Epidermal melanocyte (primary cell): ENCODE data around the gene BMP8A.
"Not testable (repeated sequence)": the region's sequence is repeated elsewhere in the genome, so short reads cannot be mapped to it uniquely, and the experiment has no call there.

Source experiments
- DNase-seq: peaks from one replicate; pipeline ENCODE4 v3.0.0; 2011; ENCODE audit warnings: low spot score; ENCODE audit not compliant: insufficient read length

The BMP8A gene, protein sequence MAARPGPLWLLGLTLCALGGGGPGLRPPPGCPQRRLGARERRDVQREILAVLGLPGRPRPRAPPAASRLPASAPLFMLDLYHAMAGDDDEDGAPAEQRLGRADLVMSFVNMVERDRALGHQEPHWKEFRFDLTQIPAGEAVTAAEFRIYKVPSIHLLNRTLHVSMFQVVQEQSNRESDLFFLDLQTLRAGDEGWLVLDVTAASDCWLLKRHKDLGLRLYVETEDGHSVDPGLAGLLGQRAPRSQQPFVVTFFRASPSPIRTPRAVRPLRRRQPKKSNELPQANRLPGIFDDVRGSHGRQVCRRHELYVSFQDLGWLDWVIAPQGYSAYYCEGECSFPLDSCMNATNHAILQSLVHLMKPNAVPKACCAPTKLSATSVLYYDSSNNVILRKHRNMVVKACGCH

GRCh38 chr1:39491146-39491921 is at the start of gene BMP8A:
Gene BMP8A, plus strand, starts transcription at chr1:39491636. Its CDS starts 356 bp downstream, at chr1:39491992.
- DNase-seq = no peak

- DNase-seq = no peak
Observed at GRCh38 chr1:39441797-39442196, 49.6 kb upstream of the BMP8A start.

- no peak for DNase-seq
Observed at GRCh38 chr1:39445573-39445972, 45.9 kb upstream of the BMP8A start.

DNA sequence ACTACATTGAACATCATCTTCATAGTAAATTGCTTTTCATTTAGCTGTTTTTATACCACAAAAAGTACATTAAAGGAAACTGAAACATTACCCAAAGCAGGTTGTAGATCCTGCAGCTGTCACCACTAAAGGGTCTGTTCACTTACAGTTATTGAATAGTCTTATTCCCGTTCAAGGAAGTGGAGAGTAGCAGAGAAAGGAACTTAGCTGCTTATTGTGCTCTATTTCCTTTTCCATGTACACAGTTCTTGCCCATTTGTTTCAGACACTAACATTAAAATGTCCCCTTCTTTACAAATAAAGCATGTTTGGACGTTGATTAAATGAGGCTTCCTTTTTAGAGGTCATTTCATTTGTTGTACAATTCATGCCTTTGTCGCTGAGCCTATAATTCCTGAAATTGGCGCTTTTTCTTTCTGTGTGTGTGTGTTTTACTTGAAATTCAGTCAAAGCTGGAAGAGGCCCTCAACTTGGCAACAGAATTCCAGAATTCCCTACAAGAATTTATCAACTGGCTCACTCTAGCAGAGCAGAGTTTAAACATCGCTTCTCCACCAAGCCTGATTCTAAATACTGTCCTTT is 44.4 kb upstream of the BMP8A start:
- no peak for DNase-seq

- DNase-seq = not testable (repeated sequence)
Observed at GRCh38 chr1:39450041-39450440, 41.4 kb upstream of the BMP8A start.

DNA sequence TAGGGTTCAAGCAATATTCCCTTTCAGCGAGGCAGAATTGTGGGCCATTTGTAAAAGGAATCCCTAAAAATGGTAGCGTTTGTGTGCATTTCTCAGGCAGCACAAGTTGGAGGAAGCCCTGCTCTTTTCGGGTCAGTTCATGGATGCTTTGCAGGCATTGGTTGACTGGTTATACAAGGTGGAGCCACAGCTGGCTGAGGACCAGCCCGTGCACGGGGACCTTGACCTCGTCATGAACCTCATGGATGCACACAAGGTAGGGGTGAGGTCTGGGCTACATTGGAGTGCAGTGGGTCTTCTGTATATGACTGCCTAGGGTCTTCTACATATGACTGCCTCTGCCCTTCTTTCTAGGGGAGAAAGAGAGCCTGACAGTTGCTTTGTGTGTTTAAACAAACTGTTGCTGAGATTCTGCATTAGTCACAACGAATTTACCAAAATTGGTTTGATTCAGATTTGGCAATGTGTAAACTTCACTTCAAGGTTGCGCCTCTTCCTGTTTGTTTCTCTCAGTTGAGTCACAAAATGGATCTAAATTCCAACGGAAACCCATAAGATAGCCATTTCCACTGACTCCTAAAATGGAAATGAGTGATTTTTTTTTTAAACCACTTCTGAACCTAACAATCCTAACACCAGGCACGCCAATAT is 40.4 kb upstream of the BMP8A start:
- DNase-seq = no peak

GRCh38 chr1:39452081-39452480 is 39.4 kb upstream of the BMP8A start:
- no peak for DNase-seq

DNA sequence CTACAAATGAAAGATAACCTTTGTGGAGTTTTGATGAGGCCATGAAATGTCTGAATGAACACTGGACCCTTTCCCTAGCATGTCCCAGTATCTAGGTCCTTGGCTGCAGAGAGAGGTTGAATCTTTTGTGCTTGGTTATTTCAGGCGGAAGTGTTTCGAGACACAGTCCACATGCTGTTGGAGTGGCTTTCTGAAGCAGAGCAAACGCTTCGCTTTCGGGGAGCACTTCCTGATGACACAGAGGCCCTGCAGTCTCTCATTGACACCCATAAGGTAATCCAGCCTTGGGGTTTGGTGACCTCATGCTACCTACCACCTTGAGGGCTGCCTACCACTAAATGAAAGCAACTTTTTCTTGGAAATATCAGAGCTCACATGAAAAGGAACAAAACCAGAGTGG is 38.9 kb upstream of the BMP8A start:
- no peak for DNase-seq

- no peak for DNase-seq
Observed at GRCh38 chr1:39453603-39454002, 37.8 kb upstream of the BMP8A start.

DNA sequence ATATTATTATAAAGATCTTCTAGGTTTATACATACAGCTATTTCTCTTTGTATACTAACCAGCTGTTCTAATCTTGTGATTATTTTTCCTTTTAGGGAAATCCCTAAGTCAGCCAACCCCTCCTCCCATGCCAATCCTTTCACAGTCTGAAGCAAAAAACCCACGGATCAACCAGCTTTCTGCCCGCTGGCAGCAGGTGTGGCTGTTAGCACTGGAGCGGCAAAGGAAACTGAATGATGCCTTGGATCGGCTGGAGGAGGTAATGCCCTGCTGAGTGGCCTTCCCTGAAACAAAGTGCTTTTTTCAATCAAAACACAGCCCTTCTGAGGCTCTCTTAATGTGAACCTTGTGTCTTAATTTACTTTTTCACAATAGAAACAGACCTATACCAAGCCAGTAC is 32.4 kb upstream of the BMP8A start:
- no peak for DNase-seq

DNA sequence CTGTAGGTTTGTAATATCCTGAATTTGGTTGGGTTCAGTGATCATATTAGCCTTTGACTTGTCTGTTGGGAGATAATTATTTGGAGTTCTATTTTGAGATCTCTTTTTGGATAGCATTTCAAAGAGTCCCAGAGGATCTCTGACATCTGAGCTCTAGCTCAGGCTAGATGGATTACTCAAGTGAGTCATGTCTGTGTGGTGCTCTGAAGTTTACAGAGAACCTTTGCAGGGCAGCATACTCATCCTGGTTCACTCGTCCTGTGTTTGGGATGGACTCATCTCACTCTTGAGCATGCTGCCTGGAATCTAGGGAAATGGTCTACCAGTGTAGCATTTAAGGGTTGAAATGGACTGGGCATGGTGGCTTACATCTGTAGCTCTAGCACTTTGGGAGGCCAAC is 29.4 kb upstream of the BMP8A start:
- no peak for DNase-seq

GRCh38 chr1:39466413-39467107 is 24.9 kb upstream of the BMP8A start:
- DNase-seq = no peak

GRCh38 chr1:39467108-39467720 is 24.2 kb upstream of the BMP8A start:
- not testable (repeated sequence) for DNase-seq

DNA sequence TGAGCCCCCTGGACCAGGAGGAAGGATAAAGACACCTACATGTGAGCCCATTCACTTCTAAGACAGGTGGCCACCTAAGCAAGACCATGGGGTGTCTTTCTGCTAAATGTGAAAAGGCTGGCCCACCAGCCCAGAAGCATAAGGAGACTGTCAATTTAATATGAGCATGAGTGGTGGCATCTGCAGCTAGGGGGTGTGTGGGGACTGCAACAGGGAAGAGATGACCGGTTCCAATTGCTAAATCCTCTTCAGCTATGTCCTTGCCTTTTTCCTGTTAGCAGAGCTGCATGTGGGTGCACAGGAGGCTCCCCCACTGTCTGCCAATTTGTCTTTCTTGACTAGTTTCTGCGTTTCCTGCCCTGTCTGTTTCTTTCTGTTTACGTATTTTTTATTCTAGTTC is 22.3 kb upstream of the BMP8A start:
- DNase-seq = no peak

- no peak for DNase-seq
Observed at GRCh38 chr1:39470040-39470439, 21.4 kb upstream of the BMP8A start.

DNA sequence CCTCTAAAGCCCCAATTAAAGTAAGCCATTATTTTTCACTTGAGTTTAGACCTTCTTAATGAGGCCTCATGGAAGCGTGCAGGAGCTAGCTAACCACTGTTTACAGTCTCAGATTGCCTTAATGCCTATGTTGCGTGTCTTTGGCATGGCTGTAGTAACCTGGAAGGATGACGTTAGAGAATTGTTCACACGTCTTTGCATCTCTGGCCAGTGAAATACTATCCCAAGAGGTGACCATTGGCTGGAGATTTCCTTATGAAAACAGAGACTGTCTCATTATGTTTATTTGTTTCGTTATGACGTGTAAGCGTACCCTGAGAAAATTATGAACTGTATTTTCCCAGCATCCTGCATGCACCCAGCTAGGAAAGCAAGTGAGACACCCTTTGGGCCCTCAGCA is 18.6 kb upstream of the BMP8A start:
- no peak for DNase-seq

- no peak for DNase-seq
Observed at GRCh38 chr1:39473324-39473723, 18.1 kb upstream of the BMP8A start.

GRCh38 chr1:39474810-39475209 is 16.6 kb upstream of the BMP8A start:
- no peak for DNase-seq

DNA sequence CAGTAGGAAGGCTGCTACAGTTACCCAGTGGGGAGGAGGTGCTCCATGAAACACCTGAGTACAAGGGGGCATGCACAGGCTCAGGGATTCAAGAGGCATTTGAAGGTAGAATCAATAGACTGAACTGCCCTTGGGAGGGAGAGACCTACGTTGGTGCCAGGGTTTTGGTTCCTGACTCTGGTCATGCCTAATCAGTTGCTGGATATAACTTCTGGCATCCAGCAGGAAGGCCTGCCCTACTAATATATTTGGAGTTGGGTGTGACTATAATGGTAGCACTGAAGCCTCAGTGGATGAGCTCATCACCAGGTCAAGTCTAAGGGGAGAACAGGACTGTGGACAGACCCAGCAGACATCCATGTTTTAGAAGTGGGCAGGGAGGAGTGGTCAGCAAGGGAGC is 15.9 kb upstream of the BMP8A start:
- DNase-seq = not testable (repeated sequence)

GRCh38 chr1:39478126-39478915 is 13.1 kb upstream of the BMP8A start:
- DNase-seq = no peak
